Rectal smooth muscle tissue (tissue), 1 donor: ENCODE results near the gene HMCN1.
"Not testable (repeated sequence)": the region's sequence is repeated elsewhere in the genome, so short reads cannot be mapped to it uniquely, and the experiment has no call there.

Experiments used
- H3K27ac ChIP-seq: one replicate; pipeline ENCODE4 v1.7.0; 2013; ENCODE audit warnings: low read depth, low read length, inconsistent platforms
- H3K27me3 ChIP-seq: one replicate; pipeline ENCODE4 v1.7.0; 2013; ENCODE audit warnings: low read length; ENCODE audit not compliant: control insufficient read depth, insufficient read depth
- H3K36me3 ChIP-seq: one replicate; pipeline ENCODE4 v1.7.0; 2013; ENCODE audit warnings: low read length; ENCODE audit not compliant: control insufficient read depth, insufficient read depth
- H3K4me1 ChIP-seq: one replicate; pipeline ENCODE4 v1.7.0; 2013; ENCODE audit warnings: low read length; ENCODE audit not compliant: control insufficient read depth, insufficient read depth
- H3K4me3 ChIP-seq: one replicate; pipeline ENCODE4 v1.7.0; 2013; ENCODE audit warnings: low read length
- H3K9ac ChIP-seq: one replicate; pipeline ENCODE4 v1.7.0; 2013; ENCODE audit warnings: low read length

HMCN1 gene

GRCh38 chr1:186206048-186206570, 471.9 kb downstream of the HMCN1 start:
- no peaks in the 10 kb centered on the region for H3K27me3 ChIP-seq
- no peak overlapping the region for H3K9ac ChIP-seq
- H3K4me3 ChIP-seq: no peak overlapping the region
- no peaks in the 10 kb centered on the region for H3K4me1 ChIP-seq
- no peak overlapping the region for H3K27ac ChIP-seq
- no peaks in the 10 kb centered on the region for H3K36me3 ChIP-seq

- no peaks in the 10 kb centered on the region for H3K27me3 ChIP-seq
- H3K4me1 ChIP-seq: no peaks in the 10 kb centered on the region
- no peak overlapping the region for H3K9ac ChIP-seq
- H3K36me3 ChIP-seq: no peaks in the 10 kb centered on the region
- H3K4me3 ChIP-seq: no peak overlapping the region
- H3K27ac ChIP-seq: peak overlapping the region; percentile 18
Observed at GRCh38 chr1:186207391-186208085, 473.3 kb downstream of the HMCN1 start.

GRCh38 chr1:186208405-186209129, 474.4 kb downstream of the HMCN1 start:
- H3K4me1 ChIP-seq: no peaks in the 10 kb centered on the region
- no peaks in the 10 kb centered on the region for H3K27me3 ChIP-seq
- H3K9ac ChIP-seq: no peak overlapping the region
- no peaks in the 10 kb centered on the region for H3K36me3 ChIP-seq
- H3K4me3 ChIP-seq: no peak overlapping the region
- no peak overlapping the region for H3K27ac ChIP-seq

GRCh38 chr1:186210258-186210657, 476.1 kb downstream of the HMCN1 start:
- no peak overlapping the region for H3K27ac ChIP-seq
- H3K9ac ChIP-seq: no peak overlapping the region
- no peaks in the 10 kb centered on the region for H3K4me1 ChIP-seq

GRCh38 chr1:186211583-186211982, 477.4 kb downstream of the HMCN1 start:
- not testable (repeated sequence) for H3K27ac ChIP-seq, H3K36me3 ChIP-seq, H3K27me3 ChIP-seq, H3K4me1 ChIP-seq, H3K4me3 ChIP-seq, H3K9ac ChIP-seq

More at GRCh38 chr1:186210258-186210657, 476.1 kb downstream of the HMCN1 start:
- no peaks in the 10 kb centered on the region for H3K36me3 ChIP-seq
- H3K4me3 ChIP-seq: no peak overlapping the region
- no peaks in the 10 kb centered on the region for H3K27me3 ChIP-seq

- Histone ChIP-seq H3K4me3 (no peak overlapping the region), H3K27ac (no peak overlapping the region), H3K4me1 (no peaks in the 10 kb centered on the region), H3K27me3 (no peaks in the 10 kb centered on the region), H3K36me3 (no peaks in the 10 kb centered on the region), H3K9ac (no peak overlapping the region)
Observed at GRCh38 chr1:186212568-186213224, 478.5 kb downstream of the HMCN1 start.

GRCh38 chr1:186213225-186213607, 479.0 kb downstream of the HMCN1 start:
- Histone ChIP-seq H3K27me3 (no peaks in the 10 kb centered on the region), H3K4me3 (no peak overlapping the region), H3K27ac (no peak overlapping the region), H3K9ac (no peak overlapping the region), H3K36me3 (no peaks in the 10 kb centered on the region), H3K4me1 (no peaks in the 10 kb centered on the region)

GRCh38 chr1:186214791-186215190, 480.6 kb downstream of the HMCN1 start:
- Histone ChIP-seq H3K4me3 (no peak overlapping the region), H3K9ac (no peak overlapping the region), H3K36me3 (no peaks in the 10 kb centered on the region), H3K4me1 (no peaks in the 10 kb centered on the region), H3K27ac (no peak overlapping the region), H3K27me3 (no peaks in the 10 kb centered on the region)

GRCh38 chr1:186215636-186216035, 481.4 kb downstream of the HMCN1 start:
- no peak overlapping the region for H3K27ac ChIP-seq
- H3K27me3 ChIP-seq: no peaks in the 10 kb centered on the region
- H3K4me1 ChIP-seq: no peaks in the 10 kb centered on the region
- no peak overlapping the region for H3K4me3 ChIP-seq
- H3K36me3 ChIP-seq: no peaks in the 10 kb centered on the region
- no peak overlapping the region for H3K9ac ChIP-seq

- no peak overlapping the region for H3K9ac ChIP-seq
- H3K36me3 ChIP-seq: no peaks in the 10 kb centered on the region
- H3K4me1 ChIP-seq: no peaks in the 10 kb centered on the region
- no peak overlapping the region for H3K4me3 ChIP-seq
- H3K27ac ChIP-seq: no peak overlapping the region
- H3K27me3 ChIP-seq: no peaks in the 10 kb centered on the region
Observed at GRCh38 chr1:186218654-186219352, 484.6 kb downstream of the HMCN1 start.

- Histone ChIP-seq H3K27me3 (no peaks in the 10 kb centered on the region), H3K4me3 (no peak overlapping the region), H3K27ac (no peak overlapping the region), H3K9ac (no peak overlapping the region), H3K36me3 (no peaks in the 10 kb centered on the region), H3K4me1 (no peaks in the 10 kb centered on the region)
Observed at GRCh38 chr1:186220067-186220466, 485.9 kb downstream of the HMCN1 start.

GRCh38 chr1:186220911-186221310, 486.7 kb downstream of the HMCN1 start:
- Histone ChIP-seq H3K4me3 (no peak overlapping the region), H3K27me3 (no peaks in the 10 kb centered on the region), H3K27ac (no peak overlapping the region), H3K4me1 (no peaks in the 10 kb centered on the region), H3K36me3 (no peaks in the 10 kb centered on the region), H3K9ac (no peak overlapping the region)
